RKO (cell line): Measurements from ENCODE around the gene STXBP4.

Source experiments
- DNase-seq: peaks from one replicate; pipeline ENCODE4 v3.0.0-alpha.2; 2016; ENCODE audit warnings: low spot score

STXBP4 gene

GRCh38 chr17:55168958-55169687 is 200.6 kb downstream of the STXBP4 start:
- DNase-seq = no peak

- DNase-seq = no peak
Measured at GRCh38 chr17:55171634-55172328, 203.2 kb downstream of the STXBP4 start.

DNA sequence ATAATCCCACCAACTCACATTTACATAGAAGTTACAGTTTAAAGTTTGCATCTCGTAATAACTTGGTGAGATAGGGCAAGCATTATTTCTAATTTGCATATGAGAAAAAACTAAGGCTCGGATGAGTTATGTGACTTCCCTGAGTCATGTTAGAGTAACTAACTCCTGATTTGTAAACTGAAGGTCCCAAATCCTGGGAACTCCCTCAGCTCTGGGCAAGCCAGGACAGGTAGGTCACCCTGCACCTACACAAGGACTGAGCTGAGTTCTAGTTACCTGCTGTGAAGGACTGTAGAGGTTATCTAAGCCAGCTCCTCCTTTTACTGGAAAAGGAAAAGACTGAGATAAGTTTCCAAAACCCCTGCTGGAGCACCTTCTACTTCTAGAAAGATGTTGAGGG is 204.0 kb downstream of the STXBP4 start:
- no peak for DNase-seq

DNA sequence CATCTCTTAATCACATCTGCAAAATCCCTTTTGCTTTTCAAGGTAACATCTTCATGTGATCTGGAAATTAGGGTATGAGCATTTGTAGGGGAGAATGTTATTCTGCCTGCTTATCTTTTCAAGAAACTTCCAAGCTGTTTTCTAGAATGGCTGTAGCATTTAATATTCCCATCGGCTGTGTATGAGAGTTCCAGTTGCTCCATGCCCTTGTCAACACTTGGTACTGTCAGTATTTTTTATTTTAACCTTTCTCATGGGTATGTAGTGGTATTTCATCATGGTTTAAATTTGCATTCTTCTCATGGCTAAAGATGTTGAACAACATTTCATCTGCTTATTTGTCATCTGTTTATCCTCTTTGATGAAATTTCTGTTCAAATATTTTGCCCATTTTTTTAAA is 205.6 kb downstream of the STXBP4 start:
- DNase-seq = no peak

- DNase-seq = no peak
Measured at GRCh38 chr17:55175788-55176427, 207.3 kb downstream of the STXBP4 start.

DNA sequence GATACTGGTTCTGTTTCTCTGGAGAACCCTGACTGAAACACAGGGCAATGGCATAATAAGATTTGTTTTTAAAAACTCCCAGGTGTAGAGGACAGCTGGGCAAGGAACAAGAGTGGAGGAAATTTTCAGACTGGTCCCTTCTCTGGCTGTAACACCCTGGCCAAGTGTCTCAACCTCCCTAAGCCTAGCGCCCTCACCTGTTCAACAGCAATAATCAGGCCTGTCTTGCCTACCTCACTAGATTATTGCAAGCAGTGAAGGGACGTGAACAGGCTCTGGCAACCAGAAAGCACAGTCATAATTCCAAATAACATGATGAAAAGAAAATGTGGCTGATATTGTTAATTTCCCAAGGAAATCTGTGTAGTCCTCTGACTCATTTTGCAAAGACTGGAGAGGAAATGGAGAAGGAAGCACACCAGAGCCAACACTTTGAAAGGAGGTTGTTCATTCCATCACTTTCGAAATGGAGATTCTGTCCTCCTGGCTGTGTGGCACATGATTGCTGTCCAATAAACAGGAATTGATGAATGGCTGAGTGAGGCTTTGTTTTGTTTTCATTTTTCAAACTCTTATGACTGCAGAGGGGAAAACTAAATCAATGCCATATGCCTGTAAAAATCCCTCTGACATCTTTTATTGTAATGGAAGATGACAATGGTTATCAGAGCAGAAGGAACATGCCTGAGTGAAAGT is 208.7 kb downstream of the STXBP4 start:
- no peak for DNase-seq

- no peak for DNase-seq
Measured at GRCh38 chr17:55177855-55178217, 209.3 kb downstream of the STXBP4 start.

DNA sequence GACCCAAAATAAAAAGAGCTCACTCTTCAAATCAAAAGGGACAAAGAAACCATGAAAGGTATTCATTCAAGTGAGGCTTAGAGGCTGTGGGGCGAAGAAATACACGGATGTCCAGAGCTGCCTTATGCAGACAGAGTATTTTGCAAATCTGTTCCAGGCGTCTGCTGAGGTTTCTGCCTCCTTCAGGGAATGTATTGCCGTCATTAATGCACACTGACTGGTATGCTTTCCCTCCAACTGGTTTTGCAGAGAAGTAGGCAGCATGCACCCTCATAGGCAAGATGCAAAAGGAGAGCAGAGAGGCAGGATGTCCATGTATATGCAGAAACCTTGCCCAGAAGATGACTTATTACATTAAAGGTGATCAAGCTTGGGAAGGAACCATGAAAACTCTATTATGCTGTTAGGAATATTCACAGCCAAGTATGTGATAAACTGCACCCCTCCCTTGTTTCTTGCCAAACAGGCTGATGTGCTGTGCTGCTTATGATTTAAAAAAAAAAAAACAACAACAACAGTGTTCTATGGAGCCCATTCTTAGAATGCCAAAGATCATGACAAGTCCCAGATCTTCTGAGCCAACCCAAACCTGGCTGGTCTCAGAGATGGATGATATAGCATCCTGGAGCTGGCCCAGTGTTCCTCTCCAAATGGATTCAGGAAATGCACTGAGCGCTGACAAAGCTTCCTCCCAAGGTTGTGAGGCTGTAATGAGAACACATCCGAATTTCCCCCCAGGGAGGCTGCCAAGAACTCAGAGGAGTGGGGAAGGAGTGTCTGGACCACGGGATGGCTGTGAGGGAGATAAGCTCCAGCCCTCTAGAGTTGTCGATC is 218.6 kb downstream of the STXBP4 start:
- no peak for DNase-seq

GRCh38 chr17:55190748-55191147 is 222.2 kb downstream of the STXBP4 start:
- DNase-seq = no peak

DNA sequence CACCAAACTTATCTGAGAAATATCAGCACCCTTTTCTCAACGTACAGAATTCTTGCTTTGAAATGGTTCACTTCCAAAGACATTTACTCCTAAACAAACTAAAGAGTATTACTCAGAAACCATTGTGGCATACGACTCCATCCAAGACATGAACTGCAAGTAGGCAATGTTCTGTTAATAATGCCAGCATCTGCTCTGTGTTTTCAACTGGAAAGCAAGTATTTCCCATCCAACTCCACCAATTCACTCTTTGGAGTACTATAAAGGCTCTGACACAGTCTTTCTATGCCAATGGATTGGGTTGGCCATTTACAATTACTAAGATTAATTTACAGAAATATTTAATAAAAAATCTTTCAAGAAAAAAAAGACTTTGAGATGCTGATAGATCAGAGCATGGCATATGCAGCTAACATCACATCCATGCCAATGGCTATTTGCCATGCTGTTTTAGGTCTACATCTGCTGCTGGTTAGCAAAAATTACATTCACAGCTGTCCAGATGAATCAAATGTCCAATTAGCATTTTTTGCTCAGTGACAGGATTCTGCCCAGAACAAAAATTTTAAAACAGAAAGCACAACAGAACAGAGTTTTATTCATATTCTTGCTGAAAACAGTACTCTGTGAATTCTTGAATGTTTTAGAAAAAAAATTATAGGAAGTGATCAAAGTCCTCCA is 230.3 kb downstream of the STXBP4 start:
- DNase-seq = no peak

DNA sequence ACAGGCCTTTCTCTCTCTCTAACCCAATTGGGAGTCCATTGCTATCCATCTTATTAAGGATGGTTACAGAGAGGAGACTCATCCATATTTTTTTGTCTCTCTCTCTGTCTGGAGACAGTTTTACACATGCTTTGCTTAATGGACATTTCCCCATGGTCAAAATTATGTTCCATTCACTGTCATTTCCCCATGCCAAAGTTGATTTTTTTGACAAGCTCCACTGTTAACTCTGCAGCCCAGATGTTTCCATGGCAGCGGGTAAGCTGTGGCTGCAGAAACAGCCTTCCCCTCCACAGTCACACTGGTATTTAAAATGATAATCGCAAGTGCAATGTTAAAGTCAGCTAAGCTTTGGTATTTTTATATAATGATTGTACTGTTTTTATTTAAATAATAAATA is 232.3 kb downstream of the STXBP4 start:
- no peak for DNase-seq

GRCh38 chr17:55201308-55201932 is 232.9 kb downstream of the STXBP4 start:
- DNase-seq = no peak

- no peak for DNase-seq
Measured at GRCh38 chr17:55202896-55203295, 234.3 kb downstream of the STXBP4 start.

- DNase-seq = no peak
Measured at GRCh38 chr17:55208078-55208812, 239.7 kb downstream of the STXBP4 start.

- DNase-seq = no peak
Measured at GRCh38 chr17:55210292-55210691, 241.7 kb downstream of the STXBP4 start.

DNA sequence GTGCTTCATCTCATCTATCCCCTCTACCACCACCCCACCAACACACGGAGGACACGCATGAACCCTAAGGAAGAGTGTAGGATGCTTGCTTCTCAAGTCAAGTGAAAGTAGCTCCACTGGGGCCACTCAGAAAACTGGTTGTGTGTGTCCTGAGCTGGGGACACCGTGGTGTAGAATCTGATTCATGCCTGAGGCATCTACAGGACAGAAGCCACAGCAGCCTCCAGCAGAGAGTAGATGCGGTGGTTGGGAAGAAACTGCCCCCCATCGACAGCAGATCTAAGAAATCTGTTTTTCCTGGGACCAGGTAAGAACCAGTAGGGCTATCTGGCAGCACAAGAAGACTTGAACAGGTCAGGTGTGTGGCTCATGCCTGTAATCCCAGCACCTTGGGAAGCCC is 244.3 kb downstream of the STXBP4 start:
- no peak for DNase-seq

- DNase-seq = no peak
Measured at GRCh38 chr17:55215711-55216110, 247.1 kb downstream of the STXBP4 start.

DNA sequence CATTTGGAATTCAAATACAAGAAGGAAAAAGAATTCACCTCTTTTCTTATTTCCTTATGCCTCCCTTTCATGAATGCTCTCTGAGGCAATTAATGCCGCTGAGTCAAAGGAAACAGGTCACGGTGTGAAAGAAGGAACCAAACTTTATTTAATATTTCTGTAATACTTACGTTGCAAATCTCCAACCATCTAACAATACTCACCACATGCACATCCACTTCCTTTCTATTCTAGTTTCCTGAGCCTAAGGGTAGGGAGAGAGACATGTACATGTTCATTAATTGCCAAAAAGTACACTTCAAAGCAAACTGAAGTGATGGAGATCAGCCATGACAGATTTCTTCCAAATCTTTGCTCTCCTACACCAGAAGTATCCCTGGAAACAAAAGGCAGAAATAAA is 248.3 kb downstream of the STXBP4 start:
- DNase-seq = no peak

GRCh38 chr17:55219459-55219858 is 250.9 kb downstream of the STXBP4 start:
- no peak for DNase-seq

- no peak for DNase-seq
Measured at GRCh38 chr17:55219934-55220333, 251.4 kb downstream of the STXBP4 start.
